GM20000 (cell line): Measurements from ENCODE around the gene MXI1.

Source experiments
- DNase-seq: peaks from one replicate; pipeline ENCODE4 v3.0.0; 2012; ENCODE audit warnings: low spot score
- TF ChIP-seq, protein P1 (sequence below): IDR thresholded peaks from 2 replicates; pipeline ENCODE4 v1.5.1; 2012; ENCODE audit warnings: mild to moderate bottlenecking, control low read depth; ENCODE audit errors: extremely low read depth, missing control alignments

MXI1 gene

DNA sequence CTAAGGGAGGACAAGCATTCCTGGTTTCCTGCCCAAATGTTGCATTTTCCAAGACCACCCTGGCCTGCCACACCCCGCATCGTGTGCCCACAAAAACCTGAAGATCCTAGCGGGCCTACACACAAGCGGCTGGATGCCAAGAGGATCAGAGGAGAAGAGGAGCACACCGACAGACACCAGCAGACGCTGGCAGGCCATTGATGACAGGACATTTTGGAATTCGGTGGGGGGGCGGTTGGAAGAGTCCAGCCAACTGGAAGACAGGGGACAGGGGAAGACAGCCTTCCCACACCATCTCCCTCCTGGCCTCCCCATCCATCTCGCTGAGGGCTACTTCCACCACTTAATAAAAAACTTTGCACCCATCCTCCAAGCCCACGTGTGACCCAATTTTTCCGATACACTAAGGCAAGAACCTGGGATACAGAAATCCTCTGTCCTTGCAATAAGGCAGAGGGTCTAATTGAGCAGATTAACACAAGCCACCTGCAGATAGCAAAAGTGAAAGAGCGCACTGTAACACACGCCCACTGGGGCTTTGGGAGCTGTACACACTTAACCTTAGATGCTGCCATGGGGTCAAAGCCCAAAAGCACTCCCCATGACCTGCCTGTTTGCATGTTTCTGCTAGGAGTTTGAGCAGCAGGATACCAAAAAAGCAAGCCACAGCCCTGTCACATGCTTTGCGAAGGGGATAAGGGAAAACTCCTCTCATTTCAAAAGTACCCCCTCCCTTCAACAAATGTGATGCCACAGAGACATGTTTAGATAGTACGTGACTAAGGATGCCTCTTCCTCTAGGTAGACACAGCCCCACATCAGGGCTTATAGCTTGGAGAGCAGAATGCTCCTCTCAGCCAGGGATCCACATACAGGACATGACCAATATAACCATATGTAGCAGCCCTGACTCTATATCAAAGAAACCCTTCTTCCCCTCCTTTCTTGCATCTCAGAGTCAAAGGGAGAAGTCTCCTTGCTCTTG is 110.8 kb downstream of the MXI1 start:
- no peak for DNase-seq
- TF ChIP-seq, protein P1, sequence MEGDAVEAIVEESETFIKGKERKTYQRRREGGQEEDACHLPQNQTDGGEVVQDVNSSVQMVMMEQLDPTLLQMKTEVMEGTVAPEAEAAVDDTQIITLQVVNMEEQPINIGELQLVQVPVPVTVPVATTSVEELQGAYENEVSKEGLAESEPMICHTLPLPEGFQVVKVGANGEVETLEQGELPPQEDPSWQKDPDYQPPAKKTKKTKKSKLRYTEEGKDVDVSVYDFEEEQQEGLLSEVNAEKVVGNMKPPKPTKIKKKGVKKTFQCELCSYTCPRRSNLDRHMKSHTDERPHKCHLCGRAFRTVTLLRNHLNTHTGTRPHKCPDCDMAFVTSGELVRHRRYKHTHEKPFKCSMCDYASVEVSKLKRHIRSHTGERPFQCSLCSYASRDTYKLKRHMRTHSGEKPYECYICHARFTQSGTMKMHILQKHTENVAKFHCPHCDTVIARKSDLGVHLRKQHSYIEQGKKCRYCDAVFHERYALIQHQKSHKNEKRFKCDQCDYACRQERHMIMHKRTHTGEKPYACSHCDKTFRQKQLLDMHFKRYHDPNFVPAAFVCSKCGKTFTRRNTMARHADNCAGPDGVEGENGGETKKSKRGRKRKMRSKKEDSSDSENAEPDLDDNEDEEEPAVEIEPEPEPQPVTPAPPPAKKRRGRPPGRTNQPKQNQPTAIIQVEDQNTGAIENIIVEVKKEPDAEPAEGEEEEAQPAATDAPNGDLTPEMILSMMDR = no peak

DNA sequence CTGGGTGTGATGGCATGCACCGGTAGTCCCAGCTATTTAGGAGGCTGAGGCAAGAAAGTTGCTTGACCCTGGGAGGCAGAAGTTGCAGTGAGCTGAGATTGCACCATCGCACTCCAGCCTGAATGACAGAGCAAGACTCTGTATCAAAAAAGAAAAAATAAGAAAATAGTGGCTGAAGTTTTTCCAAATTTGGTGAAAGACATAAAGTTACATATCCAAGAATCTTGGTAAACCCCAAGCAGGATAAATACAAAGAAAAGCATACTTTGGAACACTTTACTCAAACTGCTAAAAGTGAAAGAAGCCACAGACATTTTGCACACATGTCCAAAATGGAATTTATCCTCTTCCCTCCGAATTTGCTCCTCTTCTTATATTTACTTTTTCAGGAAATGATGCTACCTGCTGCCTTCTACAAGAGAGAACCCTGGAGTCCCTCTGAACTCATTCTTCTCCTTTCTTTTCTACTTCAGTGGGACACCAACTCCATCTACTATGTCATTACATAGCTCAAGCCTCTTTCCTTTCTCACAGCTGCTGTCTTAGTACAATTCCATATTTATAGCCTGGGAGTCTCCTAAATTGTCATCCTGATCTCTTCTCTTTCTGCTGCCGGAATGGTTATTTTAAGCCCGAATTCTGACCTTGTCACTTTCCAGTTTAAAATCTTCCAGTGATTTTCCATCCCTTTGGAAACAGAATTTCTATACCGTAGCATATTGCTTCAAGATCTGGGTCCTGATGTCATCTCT is 114.6 kb downstream of the MXI1 start:
- no peak for DNase-seq
- TF ChIP-seq, protein P1 = no peak

DNA sequence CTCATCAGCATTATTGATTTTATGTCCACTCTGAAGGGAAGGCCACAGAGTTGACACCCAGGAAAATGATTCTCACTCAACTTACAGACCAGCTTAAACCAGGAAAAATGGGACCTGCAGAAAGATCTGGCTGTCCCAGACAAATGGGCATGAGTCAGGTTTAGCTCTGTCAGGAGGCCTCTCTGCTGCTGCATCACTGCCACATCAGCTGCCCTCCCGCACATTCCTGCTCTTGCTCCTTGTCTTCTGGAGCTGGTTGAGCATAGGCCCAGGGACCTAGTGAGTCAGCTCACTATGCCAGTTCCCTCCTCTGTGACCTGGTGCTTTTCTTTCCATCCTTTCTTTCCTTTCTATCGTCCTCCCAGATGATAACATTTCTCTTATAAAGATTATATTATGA is 116.1 kb downstream of the MXI1 start:
- TF ChIP-seq, protein P1 = no peak

DNA sequence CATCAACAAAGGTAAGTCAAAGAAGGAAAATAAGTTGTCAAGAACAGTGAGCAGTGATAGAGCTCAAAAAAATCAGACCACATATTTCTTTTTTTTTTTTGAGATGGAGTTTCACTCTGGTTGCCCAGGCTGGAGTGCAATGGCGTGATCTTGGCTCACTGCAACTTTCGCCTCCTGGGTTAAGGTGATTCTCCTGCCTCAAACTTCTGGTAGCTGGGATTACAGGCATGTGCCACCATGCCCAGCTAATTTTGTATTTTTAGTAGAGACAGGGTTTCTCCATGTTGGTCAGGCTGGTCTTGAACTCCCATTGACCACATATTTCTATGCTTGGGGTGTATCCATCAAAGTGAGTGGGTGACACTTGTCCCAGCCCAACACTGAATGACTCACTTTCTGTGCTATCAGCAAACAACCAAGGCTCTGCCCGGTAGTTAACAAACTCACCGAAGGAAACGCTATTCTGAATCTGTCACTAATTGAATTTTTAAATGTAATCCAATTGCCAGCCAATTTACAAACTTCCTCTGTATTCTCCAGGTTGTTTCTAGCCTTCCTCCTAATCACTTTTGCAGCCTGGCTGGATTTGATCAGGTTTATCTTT is 116.9 kb downstream of the MXI1 start:
- TF ChIP-seq, protein P1 = no peak
- no peak for DNase-seq

More for the DNA sequence above, 116.1 kb downstream of the MXI1 start:
- no peak for DNase-seq

DNA sequence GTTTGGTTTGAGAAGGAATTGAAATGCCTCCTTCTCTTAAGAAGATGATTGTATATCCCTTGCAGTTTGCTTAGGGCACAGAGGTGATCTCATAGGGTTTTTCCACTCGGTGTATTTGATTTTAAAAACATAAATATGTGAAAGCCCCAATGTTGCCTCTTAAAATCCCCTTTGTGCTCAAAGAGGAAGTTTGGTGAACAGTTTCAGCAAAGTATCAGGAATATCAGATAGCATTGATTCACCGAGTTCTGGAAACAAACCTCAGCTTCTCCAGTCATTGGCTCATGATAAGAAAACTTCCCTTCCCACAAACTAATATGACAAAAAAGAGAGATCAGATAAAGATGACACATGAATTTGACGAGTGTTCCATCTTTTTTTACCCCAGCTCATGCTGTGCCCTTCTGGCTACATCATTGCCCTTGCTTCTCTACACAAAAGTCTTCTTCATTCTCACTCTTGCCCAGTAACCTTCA is 117.4 kb downstream of the MXI1 start:
- TF ChIP-seq, protein P1 = no peak
- peak; percentile 60 for DNase-seq

DNA sequence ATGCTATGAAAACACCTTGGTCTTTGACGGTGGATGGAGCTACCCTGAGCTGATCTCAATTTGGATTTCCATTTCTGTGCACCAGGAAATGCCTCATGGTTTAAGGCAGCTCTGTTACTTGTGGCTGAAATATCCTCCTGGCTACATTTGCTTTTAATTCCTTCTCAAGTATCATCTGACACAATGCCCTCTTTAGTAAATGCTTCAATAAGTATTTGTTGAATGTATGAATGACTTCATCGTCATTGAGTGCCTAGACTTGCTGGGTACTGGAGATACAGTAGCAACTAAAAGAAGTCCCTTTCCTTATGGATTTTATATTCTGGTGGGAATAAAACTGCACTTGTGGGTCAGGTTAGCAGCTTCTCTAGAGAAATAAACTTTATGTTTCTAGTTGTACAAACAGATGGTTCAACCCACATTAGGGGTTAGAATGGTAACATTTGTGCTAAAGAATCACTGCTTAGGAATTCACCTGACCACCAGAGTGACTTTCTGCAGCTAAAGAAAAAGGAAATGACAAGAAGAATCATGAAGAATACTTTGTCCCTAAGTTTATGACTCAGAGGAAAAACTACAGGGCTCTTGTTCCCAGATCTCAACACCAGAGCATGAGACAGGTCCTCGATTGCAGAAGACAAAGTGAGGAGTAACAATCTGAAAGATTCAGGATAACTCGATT is 119.1 kb downstream of the MXI1 start:
- TF ChIP-seq, protein P1 = no peak
- peak; percentile 54 for DNase-seq
